GM18873 (cell line): Measurements from ENCODE around the gene PCDHA7.
"Not testable (repeated sequence)": the region's sequence is repeated elsewhere in the genome, so short reads cannot be mapped to it uniquely, and the experiment has no call there.

Source experiments
- ATAC-seq: cut with Tn5 transposase; IDR thresholded peaks from one replicate; pipeline ENCODE4 v1.9.1; 2021; ENCODE audit warnings: mild to moderate bottlenecking, moderate library complexity, moderate number of reproducible peaks; ENCODE audit not compliant: unreplicated experiment, low FRiP score

PCDHA7 gene

GRCh38 chr5:140833993-140834392 is at the start of gene PCDHA7:
PCDHA7 (plus strand) TSS chr5:140834269; CDS start chr5:140834384, 115 bp downstream.
- ATAC-seq, result no peak

- no peak for ATAC-seq
Measured at GRCh38 chr5:140785905-140786686, 48.0 kb upstream of the PCDHA7 start, which contains the start of gene PCDHA1. PCDHA1 (plus strand) TSS chr5:140786140.

- not testable (repeated sequence) for ATAC-seq
Measured at GRCh38 chr5:140787422-140787821, 46.6 kb upstream of the PCDHA7 start.

- not testable (repeated sequence) for ATAC-seq
Measured at GRCh38 chr5:140787849-140788504, 46.1 kb upstream of the PCDHA7 start.

- no peak for ATAC-seq
Measured at GRCh38 chr5:140791089-140791488, 43.0 kb upstream of the PCDHA7 start.

GRCh38 chr5:140794595-140795258 is 39.3 kb upstream of the PCDHA7 start, which contains the start of gene PCDHA2:
PCDHA2 (plus strand) TSS chr5:140794852.
- ATAC-seq, result no peak

- ATAC-seq, result no peak
Measured at GRCh38 chr5:140795259-140795641, 38.8 kb upstream of the PCDHA7 start.

- ATAC-seq, result not testable (repeated sequence)
Measured at GRCh38 chr5:140796072-140796717, 37.9 kb upstream of the PCDHA7 start.

GRCh38 chr5:140796718-140797095 is 37.4 kb upstream of the PCDHA7 start:
- no peak for ATAC-seq

GRCh38 chr5:140800816-140801493 is 33.1 kb upstream of the PCDHA7 start, which contains the start of gene PCDHA3:
PCDHA3 (plus strand) TSS chr5:140801057.
- no peak for ATAC-seq

- no peak for ATAC-seq
Measured at GRCh38 chr5:140801494-140801841, 32.6 kb upstream of the PCDHA7 start.

- not testable (repeated sequence) for ATAC-seq
Measured at GRCh38 chr5:140802381-140802780, 31.7 kb upstream of the PCDHA7 start.

GRCh38 chr5:140802781-140803271 is 31.2 kb upstream of the PCDHA7 start:
- no peak for ATAC-seq

GRCh38 chr5:140806834-140807775 is 27.0 kb upstream of the PCDHA7 start, which contains the start of gene PCDHA4:
PCDHA4 (plus strand) TSS chr5:140807068.
- ATAC-seq, result no peak

GRCh38 chr5:140808241-140808888 is 25.7 kb upstream of the PCDHA7 start:
- not testable (repeated sequence) for ATAC-seq

- no peak for ATAC-seq
Measured at GRCh38 chr5:140808889-140809291, 25.2 kb upstream of the PCDHA7 start.

- ATAC-seq, result no peak
Measured at GRCh38 chr5:140821375-140822280, 12.4 kb upstream of the PCDHA7 start, which contains the start of gene PCDHA5. PCDHA5 (plus strand) TSS chr5:140821613.
